ENCODE data around the gene PPARG.
"Not testable (repeated sequence)": the region's sequence is repeated elsewhere in the genome, so short reads cannot be mapped to it uniquely, and the experiment has no call there.

The PPARG gene

DNA sequence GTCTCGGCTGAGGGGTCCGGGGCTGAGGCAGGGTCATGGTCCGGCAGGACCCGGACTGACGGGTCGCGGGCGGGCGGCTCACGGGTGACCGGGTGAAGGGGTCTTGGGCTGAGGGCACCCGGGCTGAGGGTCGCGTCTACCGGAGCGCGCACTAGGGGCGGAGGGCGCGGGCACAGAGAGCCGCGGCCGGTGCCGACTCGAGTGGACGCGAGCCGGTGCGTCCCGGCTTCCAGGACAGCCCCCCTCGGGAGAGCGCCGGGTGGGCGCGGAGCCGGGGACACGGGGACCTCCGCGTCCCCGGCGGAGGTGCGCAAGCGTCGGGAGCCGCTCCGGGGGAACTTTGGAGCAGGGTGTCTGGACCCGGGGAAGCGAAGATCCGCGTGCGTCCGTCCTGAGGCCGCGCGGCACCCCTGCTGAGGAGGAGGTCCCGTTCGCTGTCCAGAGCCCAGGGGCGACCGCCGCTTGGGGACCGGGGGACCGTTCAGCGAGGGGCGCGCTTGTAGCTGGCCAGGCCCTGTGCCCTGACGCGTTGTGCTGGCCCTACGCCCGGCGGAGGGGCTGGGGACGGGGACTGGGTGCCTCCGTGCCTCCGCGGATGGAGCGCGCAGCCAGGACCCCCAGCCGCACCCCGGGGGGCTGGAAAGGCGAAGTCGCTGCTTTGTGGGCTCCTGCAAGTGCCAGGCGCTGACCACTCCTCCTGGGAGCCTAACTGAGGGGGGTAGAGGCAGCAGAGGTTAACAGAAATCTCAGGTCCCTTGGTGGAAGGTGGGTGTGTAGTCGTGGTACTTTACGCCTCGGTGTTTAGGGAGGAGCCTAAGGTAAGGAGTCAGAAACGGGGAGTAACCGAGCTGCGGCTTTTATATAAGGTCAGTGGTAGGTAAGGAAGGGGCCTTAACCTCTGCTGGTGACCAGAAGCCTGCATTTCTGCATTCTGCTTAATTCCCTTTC lies at the start of gene PPARG:
Gene PPARG, plus strand, starts transcription at position 889 of the 948 bp plus-strand sequence. CDS start 90,642 bp downstream, outside the sequence.
- peak; percentile 26 for DNase-seq

- DNase-seq = no peak
These were observed 49.6 kb upstream of the PPARG start for GRCh38 chr3:12239301-12239700.

DNA sequence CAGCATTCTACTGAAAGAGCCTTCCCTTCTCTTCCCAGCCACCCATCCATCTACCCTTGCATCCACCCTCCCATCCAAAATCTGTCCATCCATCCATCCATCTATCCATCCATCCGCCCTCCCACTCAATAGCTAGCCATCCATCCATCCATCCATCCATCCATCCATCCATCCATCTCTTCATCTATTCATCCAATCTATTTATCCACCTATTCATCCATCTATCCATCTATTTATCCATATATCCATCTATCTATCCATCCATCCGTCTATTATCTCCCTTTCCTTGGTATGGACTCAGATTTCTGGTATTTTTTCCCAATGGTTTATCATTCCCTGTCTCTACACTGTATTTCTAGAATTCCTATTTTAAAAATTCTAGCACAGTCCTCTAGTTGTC lies 46.1 kb upstream of the PPARG start:
- DNase-seq = no peak

GRCh38 chr3:12246497-12247163 lies 42.2 kb upstream of the PPARG start:
- no peak for DNase-seq

DNA sequence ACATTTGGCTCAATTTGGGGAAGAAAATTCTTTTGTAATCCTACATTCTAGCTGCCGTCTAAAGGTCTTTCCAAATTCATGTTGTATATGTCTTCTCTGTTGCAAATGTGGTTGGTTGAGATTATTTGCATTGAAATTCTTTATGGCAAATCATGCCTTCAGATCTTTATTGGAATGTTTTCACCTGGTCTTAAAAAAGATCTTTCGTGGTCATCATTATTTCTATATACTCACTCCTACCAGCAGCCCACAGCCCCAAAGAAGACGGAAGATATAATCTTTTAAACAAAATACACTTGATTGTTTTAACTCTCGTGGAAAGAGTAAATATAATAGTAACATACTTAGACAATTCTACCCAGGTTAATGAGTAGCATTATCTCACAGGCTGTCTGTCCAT lies 41.5 kb upstream of the PPARG start:
- no peak for DNase-seq

DNA sequence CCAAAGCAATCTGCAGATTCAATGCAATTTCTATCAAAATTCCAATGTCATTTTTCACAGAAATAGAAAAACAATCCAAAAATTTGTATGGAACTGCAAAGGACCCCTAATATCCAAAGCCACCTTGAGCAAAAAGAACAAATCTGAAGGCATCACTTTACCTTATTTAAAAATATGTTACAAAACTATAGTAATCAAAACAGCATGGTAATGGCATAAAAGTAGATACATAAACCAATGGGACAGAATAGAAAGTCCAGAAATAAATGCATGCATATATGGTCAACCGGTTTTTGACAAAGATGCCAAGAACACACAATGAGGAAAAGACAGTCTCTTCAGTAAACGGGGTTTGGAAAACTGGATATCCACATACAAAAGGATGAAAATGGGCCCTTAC lies 39.4 kb upstream of the PPARG start:
- DNase-seq = no peak

- DNase-seq = no peak
These were observed 36.0 kb upstream of the PPARG start for GRCh38 chr3:12252889-12253288.

DNA sequence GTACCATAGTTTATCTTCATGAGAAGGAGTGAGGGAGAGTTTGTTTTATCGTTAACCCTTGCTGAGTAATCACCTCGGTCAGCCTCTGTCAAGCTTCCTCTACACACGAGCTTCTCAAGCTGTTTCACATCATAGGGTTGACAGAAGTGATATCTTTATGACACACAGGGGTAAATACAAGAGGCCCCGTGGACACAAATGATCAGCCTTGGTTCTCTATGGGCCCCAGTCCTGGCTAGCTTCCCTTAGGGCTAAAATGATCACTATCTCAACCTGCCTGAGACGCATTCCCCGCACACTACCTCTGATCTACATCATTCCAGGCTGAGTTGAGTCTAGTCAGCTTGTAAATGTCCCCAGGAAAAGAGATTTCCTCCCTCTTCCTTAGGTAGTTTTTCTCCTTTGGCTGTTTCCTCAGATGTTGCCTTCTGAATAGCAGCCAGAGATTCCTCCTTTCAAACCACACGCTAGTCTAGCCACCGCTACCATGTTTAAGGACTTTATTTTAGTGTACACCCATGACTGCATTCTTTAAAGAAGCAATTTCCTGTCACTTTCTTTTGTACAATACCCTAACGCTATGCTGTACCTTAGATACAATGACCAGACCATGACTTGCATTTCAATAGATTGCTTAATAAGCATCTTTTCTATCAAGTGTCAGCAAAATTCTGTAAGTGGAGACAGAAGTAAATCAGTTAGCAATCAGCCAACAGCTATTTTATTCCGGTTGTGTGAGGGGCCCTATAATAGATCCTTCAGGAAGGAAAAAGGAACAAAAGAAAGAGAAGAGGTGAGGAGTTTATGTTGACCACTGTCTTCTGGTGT lies 35.1 kb upstream of the PPARG start:
- no peak for DNase-seq

DNA sequence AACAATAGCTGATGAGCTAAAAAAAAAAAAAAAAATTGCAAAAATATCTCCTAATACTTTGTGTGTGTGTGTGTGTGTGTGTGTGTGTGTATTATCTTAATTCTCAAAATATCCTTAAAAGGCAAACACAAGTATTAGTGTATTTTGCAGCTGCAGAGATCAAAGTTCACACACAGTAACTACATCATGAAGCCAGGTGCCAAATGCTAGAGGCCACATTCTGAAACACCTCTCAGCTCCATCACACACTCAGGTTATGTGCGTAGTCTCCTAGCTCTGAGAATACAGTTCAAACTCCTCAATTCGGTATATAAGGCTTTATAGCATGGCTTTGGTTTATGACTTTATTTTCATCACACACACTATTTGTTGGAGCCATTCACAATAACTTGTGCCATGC lies 33.5 kb upstream of the PPARG start:
- no peak for DNase-seq

DNA sequence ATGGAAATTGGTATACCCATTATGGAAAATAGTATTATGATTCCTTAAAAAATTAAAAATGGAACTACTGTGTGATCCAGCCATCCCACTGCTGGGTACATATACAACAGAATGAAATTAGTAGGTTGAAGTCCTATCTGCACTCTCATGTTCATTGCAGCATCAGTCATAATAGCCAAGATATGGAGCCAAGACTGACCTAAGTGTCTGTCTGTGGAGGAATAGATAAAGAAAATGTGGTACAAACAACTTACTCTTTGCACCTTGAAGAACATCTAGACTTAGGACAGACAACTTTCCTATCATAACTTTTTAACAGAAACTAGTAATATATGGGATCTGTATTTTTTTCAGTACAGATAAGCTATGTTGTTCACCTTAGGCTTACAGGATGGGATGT lies 30.0 kb upstream of the PPARG start:
- no peak for DNase-seq

DNA sequence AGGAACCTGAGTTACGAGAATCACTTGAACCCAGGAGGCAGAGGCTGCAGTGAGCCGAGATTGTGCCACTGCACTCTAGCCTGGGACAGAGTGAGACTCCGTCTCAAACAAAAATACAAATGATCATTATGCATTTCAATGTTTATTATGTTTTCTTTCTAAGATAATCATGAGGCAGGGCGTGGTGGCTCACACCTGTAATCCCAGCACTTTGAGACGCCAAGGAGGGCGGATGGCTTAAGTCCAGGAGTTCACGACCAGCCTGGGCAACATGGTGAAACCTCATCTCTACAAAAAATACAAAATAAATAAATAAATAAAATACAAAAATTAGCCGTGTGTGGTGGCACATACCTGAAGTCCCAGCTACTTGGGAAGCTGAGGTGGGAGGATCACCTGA lies 26.7 kb upstream of the PPARG start:
- DNase-seq = not testable (repeated sequence)

DNA sequence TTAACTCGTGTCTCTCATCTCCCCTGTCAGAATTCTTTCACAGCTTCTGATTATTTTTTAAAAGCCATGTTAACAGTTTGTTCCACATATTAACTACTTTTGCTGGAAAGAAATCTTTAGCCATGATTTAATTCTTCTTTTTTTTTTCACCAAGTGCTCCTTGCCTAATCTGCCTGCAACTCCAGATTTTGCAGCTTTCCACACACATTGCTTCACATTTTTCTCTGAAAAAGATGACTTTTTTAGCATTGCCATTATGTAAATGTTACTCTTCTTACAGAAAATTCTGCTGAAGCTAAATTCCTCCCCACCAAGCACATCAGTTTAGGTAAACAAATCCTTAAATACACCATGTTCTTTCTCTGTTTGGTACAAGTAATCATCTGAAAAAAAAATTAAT lies 23.4 kb upstream of the PPARG start:
- DNase-seq = no peak

- DNase-seq = no peak
These were observed 22.8 kb upstream of the PPARG start for GRCh38 chr3:12266038-12266437.

DNA sequence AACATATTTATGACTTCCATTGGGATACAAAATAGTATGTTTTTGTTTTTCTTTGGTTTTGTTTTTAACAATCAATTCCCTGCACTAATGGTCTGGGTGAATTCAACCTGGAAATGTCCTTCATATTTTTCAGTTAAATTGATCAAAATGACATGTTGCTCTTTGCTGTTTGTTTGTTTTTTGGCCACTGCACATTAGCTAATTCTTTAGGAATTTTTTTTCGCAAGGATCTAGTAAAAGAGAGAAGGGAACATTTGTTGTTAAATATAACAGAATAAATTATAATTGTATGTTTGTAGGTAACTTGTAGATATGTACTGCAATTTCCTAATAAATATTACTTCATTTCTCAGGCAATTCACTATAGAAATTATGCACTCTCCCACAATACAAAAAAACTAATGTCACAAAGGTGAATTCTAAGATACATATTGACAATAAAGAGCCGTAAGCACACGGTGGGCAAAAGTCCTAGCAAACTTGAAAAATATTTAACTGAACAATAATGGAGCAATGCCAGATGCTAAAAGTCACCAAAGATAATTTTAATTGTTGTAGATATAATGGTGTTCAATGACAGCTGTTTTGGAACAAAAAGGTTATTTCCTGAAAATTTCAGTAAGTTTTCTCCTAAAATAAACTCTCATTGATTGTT lies 21.4 kb upstream of the PPARG start:
- DNase-seq = no peak

DNA sequence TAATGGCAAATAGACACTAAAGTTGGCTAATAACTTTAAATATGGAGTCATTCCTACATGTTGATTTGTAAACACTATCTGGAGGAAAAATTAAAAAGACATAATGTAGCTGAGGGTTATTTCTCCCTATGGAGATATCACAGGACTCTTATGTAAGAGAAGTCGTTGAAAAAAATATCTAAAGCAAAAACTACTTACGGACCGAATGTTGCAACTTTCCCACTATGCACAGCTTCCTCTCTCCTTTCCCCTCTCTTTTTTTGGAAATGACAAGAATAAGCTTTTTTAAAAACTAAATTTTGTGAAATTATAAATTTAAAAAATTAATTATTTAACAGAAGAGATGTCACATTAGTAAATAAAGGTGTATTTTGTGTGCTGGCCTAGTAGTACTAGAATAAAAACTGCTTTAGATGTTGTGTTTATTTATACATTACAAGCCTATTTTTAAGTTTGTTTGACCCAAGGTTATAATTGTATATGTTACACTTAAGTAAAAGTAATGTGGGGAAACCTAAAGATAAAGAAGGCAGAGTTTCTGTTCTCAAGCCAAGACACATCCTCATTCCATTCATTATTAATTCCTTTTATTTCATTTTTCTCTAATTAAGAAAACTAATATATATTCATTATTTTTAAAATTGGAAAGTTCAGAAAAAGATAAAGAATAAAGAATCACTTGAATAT lies 20.7 kb upstream of the PPARG start:
- DNase-seq = no peak

GRCh38 chr3:12270976-12271375 lies 17.9 kb upstream of the PPARG start:
- no peak for DNase-seq

GRCh38 chr3:12273045-12273695 lies 15.7 kb upstream of the PPARG start:
- no peak for DNase-seq

DNA sequence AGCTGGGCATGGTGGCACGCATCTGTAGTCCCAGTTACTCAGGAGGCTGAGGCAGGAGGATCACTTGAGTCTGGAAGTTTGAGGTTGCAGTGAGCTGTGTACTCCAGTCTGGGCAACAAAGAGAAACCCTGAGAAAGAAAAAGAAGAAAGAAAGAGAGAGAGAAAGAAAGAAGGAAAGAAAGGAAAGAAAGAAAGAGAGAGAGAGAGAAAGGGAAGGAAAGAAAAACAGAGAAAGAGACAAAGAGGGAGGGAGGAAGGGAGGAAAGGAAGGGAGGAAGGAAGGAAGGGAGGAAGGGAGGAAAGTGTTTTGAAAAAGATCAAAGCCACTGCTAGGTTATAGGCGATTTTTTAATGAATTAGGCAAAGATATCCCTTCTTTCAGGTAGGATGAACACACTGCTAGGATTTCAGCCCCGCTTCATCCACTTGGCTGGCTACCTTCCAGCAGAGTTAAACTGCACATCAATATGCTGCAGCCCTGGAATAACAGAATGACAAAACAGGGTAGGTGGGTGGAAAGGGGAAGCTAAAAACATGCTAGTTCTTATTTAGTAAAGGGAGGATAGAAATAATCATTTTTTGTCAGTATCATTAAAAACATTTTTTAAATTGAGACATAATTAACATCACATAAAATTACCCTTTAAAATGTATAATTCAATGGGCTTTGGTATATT lies 12.8 kb upstream of the PPARG start:
- DNase-seq = no peak

GRCh38 chr3:12276827-12277226 lies 12.0 kb upstream of the PPARG start:
- DNase-seq = not testable (repeated sequence)

DNA sequence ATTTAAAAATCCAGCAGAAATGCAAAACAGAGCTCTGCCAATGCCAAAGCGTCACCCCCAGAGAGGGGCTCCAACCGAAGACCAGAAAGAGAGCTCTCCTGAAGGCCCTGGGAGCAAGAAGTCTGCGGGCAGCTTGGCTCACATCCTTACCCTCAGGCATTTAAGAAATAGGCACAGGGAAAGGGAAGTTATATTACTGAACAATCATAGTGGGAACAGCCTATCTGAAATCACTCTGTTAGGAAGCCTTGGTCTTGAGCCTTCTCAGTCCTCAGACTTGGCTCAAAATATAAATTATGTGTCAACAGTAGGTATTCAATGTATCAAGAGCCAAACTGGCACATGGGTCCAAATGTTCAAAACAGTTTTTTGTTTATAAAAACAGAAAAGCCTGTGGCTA lies 10.3 kb upstream of the PPARG start:
- no peak for DNase-seq

All from NCI-H69 (cell line).